AG04450 (cell line): Measurements from ENCODE around the gene CHST6. TPM values are rescaled to one million over a fixed set of nuclear protein-coding genes. Genes with fewer than 3 reads are reported as not detected.

Experiments
- CTCF ChIA-PET: fragments of 300-600, 350-600 bp; formaldehyde crosslinking; extraction: SDS; loops from one replicate; lab custom pipeline; 2022; ENCODE audit warnings: antibody characterized with exemption, inconsistent platforms; lab: Charles Lee
- POLR2A ChIA-PET: fragments of 350-600 bp; formaldehyde crosslinking; extraction: SDS; loops from one replicate; lab custom pipeline; 2021; ENCODE audit warnings: antibody characterized with exemption, inconsistent platforms; lab: Yijun Ruan, JAX
- DNase-seq: peaks from one replicate; pipeline ENCODE4 v3.0.0-alpha.2; 2011; ENCODE audit warnings: low read depth, low spot score
- H3K27ac ChIP-seq: one replicate; pipeline ENCODE4 v1.5.1; 2012; ENCODE audit warnings: low read depth, low read length, control low read depth
- H3K27me3 ChIP-seq: one replicate; pipeline ENCODE4 v1.6.0; 2012; ENCODE audit warnings: low read length; ENCODE audit not compliant: control insufficient read depth, insufficient read depth
- H3K4me3 ChIP-seq: 2 replicates; pipeline ENCODE4 v1.5.1; 2011; ENCODE audit warnings: mild to moderate bottlenecking, low read depth, low read length, control low read depth
- H3K9me3 ChIP-seq: 2 replicates; pipeline ENCODE4 v1.5.1; 2012; ENCODE audit warnings: low read length; ENCODE audit not compliant: control insufficient read depth, insufficient read depth
- polyA plus RNA-seq: library from polyadenylated mRNA; depleted of rRNA; stranded (reverse); fragments of >200 nt; gene quantifications from 2 replicates; pipeline ENCODE4 v1.2.3, GENCODE V29; 2011
- TF ChIP-seq, protein P1 (sequence below): IDR thresholded peaks from 2 replicates; pipeline ENCODE4 v1.5.1; 2011; ENCODE audit warnings: low read depth, low read length, control low read depth, inconsistent platforms

CHST6 gene
- polyA plus RNA-seq, 1 experiment = 0.07 TPM

DNA sequence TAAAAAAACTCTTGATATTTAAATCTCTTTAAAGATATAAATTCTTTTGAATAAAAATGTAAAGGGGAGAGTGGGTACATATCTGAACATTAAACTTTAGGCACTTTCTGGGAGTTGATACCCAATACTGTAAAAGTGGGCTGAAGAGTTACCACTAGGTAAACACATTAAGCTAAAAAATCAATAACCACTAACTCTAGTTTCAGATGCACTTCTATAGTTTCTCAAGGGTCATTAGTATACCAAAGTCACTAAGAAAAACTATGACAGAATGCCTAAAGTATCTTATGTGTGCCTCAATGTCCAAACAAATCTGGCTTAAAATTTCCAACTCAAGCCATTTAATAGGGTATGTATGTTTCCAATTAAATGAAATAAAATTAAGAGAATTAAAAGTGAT, 48.8 kb downstream of the CHST6 start:
- no peak overlapping the region for H3K4me3 ChIP-seq
- ChIA-PET CTCF (interaction anchor here (1.1 to 3.3 kb wide), 2 partner anchors 19 to 247 kb away, joined by 4 to 17 read pairs; no protein-coding TSS in a partner anchor), POLR2A (no interaction called here)
- TF ChIP-seq, protein P1, sequence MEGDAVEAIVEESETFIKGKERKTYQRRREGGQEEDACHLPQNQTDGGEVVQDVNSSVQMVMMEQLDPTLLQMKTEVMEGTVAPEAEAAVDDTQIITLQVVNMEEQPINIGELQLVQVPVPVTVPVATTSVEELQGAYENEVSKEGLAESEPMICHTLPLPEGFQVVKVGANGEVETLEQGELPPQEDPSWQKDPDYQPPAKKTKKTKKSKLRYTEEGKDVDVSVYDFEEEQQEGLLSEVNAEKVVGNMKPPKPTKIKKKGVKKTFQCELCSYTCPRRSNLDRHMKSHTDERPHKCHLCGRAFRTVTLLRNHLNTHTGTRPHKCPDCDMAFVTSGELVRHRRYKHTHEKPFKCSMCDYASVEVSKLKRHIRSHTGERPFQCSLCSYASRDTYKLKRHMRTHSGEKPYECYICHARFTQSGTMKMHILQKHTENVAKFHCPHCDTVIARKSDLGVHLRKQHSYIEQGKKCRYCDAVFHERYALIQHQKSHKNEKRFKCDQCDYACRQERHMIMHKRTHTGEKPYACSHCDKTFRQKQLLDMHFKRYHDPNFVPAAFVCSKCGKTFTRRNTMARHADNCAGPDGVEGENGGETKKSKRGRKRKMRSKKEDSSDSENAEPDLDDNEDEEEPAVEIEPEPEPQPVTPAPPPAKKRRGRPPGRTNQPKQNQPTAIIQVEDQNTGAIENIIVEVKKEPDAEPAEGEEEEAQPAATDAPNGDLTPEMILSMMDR = no peak
- no peaks in the 10 kb centered on the region for H3K27me3 ChIP-seq
- no peaks in the 10 kb centered on the region for H3K9me3 ChIP-seq
- DNase-seq = no peak
- H3K27ac ChIP-seq = no peak overlapping the region

DNA sequence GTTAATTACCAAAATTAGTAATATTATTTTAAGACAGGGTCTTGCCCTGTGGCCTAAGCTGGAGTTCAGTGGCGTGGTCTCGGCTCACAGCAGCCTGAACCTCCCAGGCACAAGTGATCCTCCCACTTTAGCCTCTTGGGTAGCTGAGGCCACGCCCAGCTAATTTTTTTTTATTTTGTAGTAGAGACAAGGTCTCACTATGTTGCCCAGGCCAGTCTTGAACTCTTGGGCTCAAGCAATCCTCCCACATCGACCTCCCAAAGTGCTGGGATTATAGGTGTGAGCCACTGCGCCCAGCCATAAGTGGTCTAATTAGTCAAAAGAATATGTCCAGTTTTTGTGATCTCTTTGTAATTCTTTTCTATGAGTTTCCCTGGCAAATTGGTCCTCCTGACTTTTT, 49.9 kb downstream of the CHST6 start:
- H3K9me3 ChIP-seq = no peaks in the 10 kb centered on the region
- POLR2A ChIA-PET = no interaction called here
- no peak overlapping the region for H3K4me3 ChIP-seq
- TF ChIP-seq, protein P1 = no peak
- CTCF ChIA-PET = interaction anchor here (0.5 to 3.3 kb wide), 3 partner anchors 11 to 24 kb away, joined by 3 to 17 read pairs (median 5); no protein-coding TSS in a partner anchor
- no peak for DNase-seq
- H3K27ac ChIP-seq = no peak overlapping the region
- H3K27me3 ChIP-seq = no peaks in the 10 kb centered on the region

DNA sequence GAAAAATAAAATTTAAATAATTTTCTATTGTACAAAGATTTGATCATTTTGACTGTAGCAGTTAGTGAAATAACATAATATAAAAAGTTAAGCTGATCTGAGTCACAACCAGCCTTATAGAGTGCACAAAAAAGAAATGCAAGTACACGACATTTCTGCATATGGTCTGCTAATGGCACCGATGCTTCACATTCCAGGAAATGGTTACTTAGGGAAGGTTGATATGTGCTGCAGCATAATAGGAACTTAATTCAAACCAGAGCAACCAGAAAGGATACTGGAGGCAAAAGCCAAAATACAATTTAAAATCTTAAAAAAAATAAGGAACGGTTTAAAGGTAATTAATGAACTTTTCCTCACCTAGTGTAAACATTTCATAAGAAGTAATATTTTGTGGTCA, 51.9 kb downstream of the CHST6 start:
- no peaks in the 10 kb centered on the region for H3K9me3 ChIP-seq
- TF ChIP-seq, protein P1 = no peak
- POLR2A ChIA-PET = no interaction called here
- H3K4me3 ChIP-seq = no peak overlapping the region
- DNase-seq = no peak
- no peaks in the 10 kb centered on the region for H3K27me3 ChIP-seq
- CTCF ChIA-PET = interaction anchor here (1.0 kb wide), 1 partner anchor 74 kb away, joined by 3 read pairs; no protein-coding TSS in a partner anchor
- no peak overlapping the region for H3K27ac ChIP-seq

DNA sequence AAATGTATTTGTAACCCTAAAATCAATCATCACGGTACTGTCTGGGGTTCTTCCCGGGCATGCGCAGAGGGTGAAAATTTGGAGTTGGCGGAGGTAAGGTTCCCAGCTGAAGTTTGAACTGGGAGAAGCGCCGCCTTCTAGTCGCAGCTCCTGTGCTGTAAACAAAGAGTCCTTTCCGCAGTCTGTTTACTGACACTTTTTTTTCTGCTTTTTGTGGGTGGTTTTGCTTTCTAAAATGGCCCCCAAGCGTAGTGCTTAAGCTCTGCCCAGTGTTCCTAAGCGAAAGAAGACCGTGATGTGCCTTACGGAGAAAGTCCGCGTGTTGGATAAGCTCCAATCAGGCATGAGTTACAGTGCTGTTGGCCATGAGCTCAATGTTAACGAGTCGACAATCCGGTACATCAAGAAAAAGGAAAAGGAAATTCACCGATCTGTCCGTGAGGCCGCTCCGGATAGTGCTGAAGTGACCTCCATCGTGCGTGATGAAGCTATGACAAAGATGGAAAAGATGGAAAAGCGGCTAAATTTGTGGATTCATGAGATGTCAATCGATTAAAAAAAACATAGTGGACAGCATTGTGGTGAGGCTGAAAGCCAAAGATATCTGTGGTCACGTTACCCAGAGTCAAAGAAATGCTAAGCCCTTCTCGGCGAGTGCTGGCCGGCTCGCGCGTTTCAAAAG, 61.4 kb downstream of the CHST6 start:
- Histone ChIP-seq H3K4me3 (peak overlapping the region; percentile 89), H3K9me3 (no peaks in the 10 kb centered on the region; the same call in 1 of the 2 replicates), H3K27me3 (no peaks in the 10 kb centered on the region), H3K27ac (peak overlapping the region; percentile 96)
- ChIA-PET CTCF (interaction anchor here (0.6 to 2.3 kb wide), 9 partner anchors 14 to 235 kb away, joined by 3 to 12 read pairs (median 6); no protein-coding TSS in a partner anchor), POLR2A (interaction anchor here (0.7 to 1.6 kb wide), 7 partner anchors 14 to 447 kb away, joined by 3 to 5 read pairs (median 3); partner anchors contain the start of genes ADAT1, KARS1 and TERF2IP)
- peak; percentile 92 for DNase-seq
- TF ChIP-seq, protein P1 = no peak
